Measurements from ENCODE around the gene EDRF1.
A peak's percentile ranks its signal among the peaks of the same experiment; 100 is the strongest.
"Not testable (repeated sequence)": the region's sequence is repeated elsewhere in the genome, so short reads cannot be mapped to it uniquely, and the experiment has no call there.

The EDRF1 gene

DNA sequence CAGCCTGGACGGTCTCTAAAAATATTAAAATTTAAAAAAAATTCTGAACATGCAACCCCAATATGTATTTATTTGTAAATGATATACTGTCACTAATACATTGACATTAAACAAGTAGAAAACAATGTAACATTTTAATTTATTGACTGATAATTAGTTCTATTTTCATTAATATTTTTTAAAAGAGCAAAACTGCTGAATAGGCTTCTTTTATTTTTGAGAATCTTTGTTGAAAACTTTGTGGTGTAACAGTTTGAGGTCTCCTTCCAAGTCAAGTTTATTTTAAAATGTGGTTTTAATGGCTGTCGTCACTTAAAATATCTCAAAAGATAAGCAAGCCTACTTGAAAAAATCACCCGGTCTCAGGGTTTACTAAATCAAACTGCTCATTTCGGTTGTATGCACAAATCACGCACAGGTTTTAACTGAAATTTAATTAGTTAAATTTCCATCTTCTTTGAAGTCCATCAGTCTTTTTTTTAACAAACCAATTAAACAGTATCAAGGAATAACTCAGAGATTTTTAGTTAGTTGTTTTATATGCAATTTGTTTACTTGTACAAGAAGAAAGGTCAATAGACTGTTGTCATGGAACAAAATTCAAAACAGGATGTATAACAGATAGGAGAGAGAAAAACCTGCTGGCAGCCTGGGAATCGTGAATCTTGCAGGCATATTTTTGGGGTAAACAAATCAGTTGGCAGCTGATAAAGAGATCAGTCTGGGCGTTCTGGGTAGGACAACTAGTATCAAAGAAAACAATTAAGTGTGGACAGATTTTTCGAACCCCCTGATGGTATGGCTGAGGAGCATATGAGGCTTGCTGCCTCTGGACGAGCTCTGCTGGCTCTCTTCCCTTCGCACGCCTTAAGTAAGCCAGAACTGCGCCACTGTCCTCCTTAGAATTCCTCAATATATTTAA is 9.7 kb upstream of the EDRF1 start:
- H3K27ac ChIP-seq (ENCODE audit: low read depth, low read length): no peak overlapping the region
- H3K9ac ChIP-seq (ENCODE audit: low read depth, low read length): no peak overlapping the region
- no peak overlapping the region for H3K4me3 ChIP-seq (ENCODE audit: low read depth, low read length)
- H3K36me3 ChIP-seq (ENCODE audit: control insufficient read depth, insufficient read depth, low read length): no peaks in the 10 kb centered on the region
- peaks cover 5% of the 10 kb centered on the region for H3K4me1 ChIP-seq (ENCODE audit: control insufficient read depth, insufficient read depth, low read length)
- 0 out of 2 replicates have a peak, but pooled peaks cover 4% of the 10 kb centered on the region for H3K9me3 ChIP-seq (ENCODE audit: control insufficient read depth, insufficient read depth, low read length)
- H3K27me3 ChIP-seq (ENCODE audit: control insufficient read depth, insufficient read depth, low read length): no peaks in the 10 kb centered on the region

GRCh38 chr10:125711110-125711750 is 8.3 kb upstream of the EDRF1 start:
- H3K4me1 ChIP-seq (ENCODE audit: control insufficient read depth, insufficient read depth, low read length): peaks cover 5% of the 10 kb centered on the region
- no peaks in the 10 kb centered on the region for H3K27me3 ChIP-seq (ENCODE audit: control insufficient read depth, insufficient read depth, low read length)
- no peaks in the 10 kb centered on the region for H3K36me3 ChIP-seq (ENCODE audit: control insufficient read depth, insufficient read depth, low read length)
- H3K4me3 ChIP-seq (ENCODE audit: low read depth, low read length): no peak overlapping the region
- no peak overlapping the region for H3K27ac ChIP-seq (ENCODE audit: low read depth, low read length)
- no peak overlapping the region for H3K9ac ChIP-seq (ENCODE audit: low read depth, low read length)
- H3K9me3 ChIP-seq (ENCODE audit: control insufficient read depth, insufficient read depth, low read length): 0 out of 2 replicates have a peak, but pooled peaks cover 4% of the 10 kb centered on the region

DNA sequence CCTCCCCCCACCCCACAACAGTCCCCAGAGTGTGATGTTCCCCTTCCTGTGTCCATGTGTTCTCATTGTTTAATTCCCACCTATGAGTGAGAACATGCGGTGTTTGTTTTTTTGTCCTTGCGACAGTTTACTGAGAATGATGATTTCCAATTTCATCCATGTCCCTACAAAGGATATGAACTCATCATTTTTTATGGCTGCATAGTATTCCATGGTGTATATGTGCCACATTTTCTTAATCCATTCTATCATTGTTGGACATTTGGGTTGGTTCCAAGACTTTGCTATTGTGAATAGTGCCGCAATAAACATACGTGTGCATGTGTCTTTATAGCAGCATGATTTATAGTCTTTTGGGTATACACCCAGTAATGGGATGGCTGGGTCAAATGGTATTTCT is 4.8 kb upstream of the EDRF1 start:
- not testable (repeated sequence) for H3K4me1 ChIP-seq (ENCODE audit: control insufficient read depth, insufficient read depth, low read length); H3K36me3 ChIP-seq (ENCODE audit: control insufficient read depth, insufficient read depth, low read length); H3K27ac ChIP-seq (ENCODE audit: low read depth, low read length)

DNA sequence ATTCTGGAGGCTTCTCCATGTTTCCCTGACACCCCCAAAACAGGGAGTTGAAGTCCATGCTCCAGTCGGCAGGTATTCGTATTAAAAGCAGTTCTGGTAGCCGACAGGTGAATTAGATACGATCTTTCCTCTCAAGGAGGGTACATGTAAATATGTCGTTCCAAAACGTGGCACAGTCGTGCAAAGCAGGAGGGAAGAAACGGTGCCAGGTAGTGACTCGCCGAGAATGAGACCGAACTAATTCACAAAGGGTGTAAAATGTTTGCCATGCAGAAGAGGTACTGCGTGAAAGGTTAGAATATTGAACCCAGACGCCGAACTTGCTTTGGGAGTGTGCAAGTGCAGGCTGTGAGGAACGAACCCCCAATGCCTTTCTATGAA is 483 bp downstream of the EDRF1 start:
- Histone ChIP-seq H3K27ac (ENCODE audit: low read depth, low read length) (peak overlapping the region; percentile 87), H3K4me3 (ENCODE audit: low read depth, low read length) (peak overlapping the region; percentile 98), H3K27me3 (ENCODE audit: control insufficient read depth, insufficient read depth, low read length) (no peaks in the 10 kb centered on the region), H3K4me1 (ENCODE audit: control insufficient read depth, insufficient read depth, low read length) (peaks cover 3% of the 10 kb centered on the region; the same call in 1 of the 2 replicates), H3K36me3 (ENCODE audit: control insufficient read depth, insufficient read depth, low read length) (peaks cover 40% of the 10 kb centered on the region), H3K9ac (ENCODE audit: low read depth, low read length) (peak overlapping the region; percentile 89), H3K9me3 (ENCODE audit: control insufficient read depth, insufficient read depth, low read length) (no peaks in the 10 kb centered on the region)

More for the DNA sequence above, 4.8 kb upstream of the EDRF1 start:
- not testable (repeated sequence) for H3K27me3 ChIP-seq (ENCODE audit: control insufficient read depth, insufficient read depth, low read length); H3K9me3 ChIP-seq (ENCODE audit: control insufficient read depth, insufficient read depth, low read length); H3K4me3 ChIP-seq (ENCODE audit: low read depth, low read length); H3K9ac ChIP-seq (ENCODE audit: low read depth, low read length)

DNA sequence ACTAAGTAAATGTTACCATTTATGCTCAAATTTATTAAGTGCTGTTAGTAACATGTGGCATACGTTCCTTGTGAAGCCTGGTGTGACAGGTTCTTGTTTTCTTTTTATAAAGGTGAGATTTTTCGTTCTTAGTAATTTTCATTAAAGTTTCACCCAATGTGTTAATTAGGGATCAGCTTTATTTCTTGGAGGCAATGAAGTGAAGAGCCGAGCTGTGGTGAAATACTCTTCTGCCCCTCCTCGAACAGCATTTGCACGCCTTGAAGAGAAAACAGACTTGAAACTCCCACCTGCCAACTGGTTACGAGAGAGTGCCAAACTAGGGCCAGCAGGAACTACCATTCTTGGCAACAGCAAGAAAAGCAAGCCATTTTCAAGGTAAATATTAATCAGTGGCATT is 1.5 kb downstream of the EDRF1 start:
- Histone ChIP-seq H3K4me3 (ENCODE audit: low read depth, low read length) (peak overlapping the region; percentile 98), H3K9me3 (ENCODE audit: control insufficient read depth, insufficient read depth, low read length) (no peaks in the 10 kb centered on the region), H3K36me3 (ENCODE audit: control insufficient read depth, insufficient read depth, low read length) (peaks cover 51% of the 10 kb centered on the region), H3K27me3 (ENCODE audit: control insufficient read depth, insufficient read depth, low read length) (no peaks in the 10 kb centered on the region), H3K27ac (ENCODE audit: low read depth, low read length) (no peak overlapping the region), H3K4me1 (ENCODE audit: control insufficient read depth, insufficient read depth, low read length) (peaks cover 3% of the 10 kb centered on the region; the same call in 1 of the 2 replicates), H3K9ac (ENCODE audit: low read depth, low read length) (no peak overlapping the region)

GRCh38 chr10:125722811-125723210 is 3.3 kb downstream of the EDRF1 start:
- H3K4me1 ChIP-seq (ENCODE audit: control insufficient read depth, insufficient read depth, low read length): peaks cover 3% of the 10 kb centered on the region; the same call in 1 of the 2 replicates
- no peak overlapping the region for H3K9ac ChIP-seq (ENCODE audit: low read depth, low read length)
- H3K36me3 ChIP-seq (ENCODE audit: control insufficient read depth, insufficient read depth, low read length): peaks cover 68% of the 10 kb centered on the region
- no peaks in the 10 kb centered on the region for H3K9me3 ChIP-seq (ENCODE audit: control insufficient read depth, insufficient read depth, low read length)
- H3K4me3 ChIP-seq (ENCODE audit: low read depth, low read length): no peak overlapping the region
- H3K27me3 ChIP-seq (ENCODE audit: control insufficient read depth, insufficient read depth, low read length): no peaks in the 10 kb centered on the region
- H3K27ac ChIP-seq (ENCODE audit: low read depth, low read length): no peak overlapping the region

DNA sequence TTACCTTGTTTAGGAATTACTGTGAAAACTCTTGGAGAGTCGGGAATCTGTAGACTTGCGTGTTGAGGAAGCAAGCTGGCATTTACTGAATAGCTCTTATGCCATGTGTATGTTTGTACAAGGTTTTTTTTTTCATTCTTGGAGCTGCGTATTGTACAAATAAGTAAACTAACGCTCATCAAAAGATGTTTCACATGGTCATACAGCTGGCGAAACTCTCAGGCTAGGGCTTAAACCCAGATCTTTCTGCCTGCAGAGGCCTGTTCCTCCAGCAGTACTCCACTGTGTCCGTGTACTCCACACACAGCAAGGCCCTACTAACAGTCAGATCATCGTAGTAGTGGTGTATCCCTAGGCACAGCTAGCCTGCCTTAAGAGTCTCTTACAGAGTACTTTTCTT is 7.4 kb downstream of the EDRF1 start:
- Histone ChIP-seq H3K4me1 (ENCODE audit: control insufficient read depth, insufficient read depth, low read length) (no peaks in the 10 kb centered on the region), H3K27me3 (ENCODE audit: control insufficient read depth, insufficient read depth, low read length) (no peaks in the 10 kb centered on the region), H3K36me3 (ENCODE audit: control insufficient read depth, insufficient read depth, low read length) (peaks cover 97% of the 10 kb centered on the region), H3K9ac (ENCODE audit: low read depth, low read length) (no peak overlapping the region), H3K4me3 (ENCODE audit: low read depth, low read length) (no peak overlapping the region), H3K27ac (ENCODE audit: low read depth, low read length) (no peak overlapping the region), H3K9me3 (ENCODE audit: control insufficient read depth, insufficient read depth, low read length) (no peaks in the 10 kb centered on the region)

GRCh38 chr10:125727436-125727835 is 7.9 kb downstream of the EDRF1 start:
- H3K9ac ChIP-seq (ENCODE audit: low read depth, low read length): no peak overlapping the region
- H3K9me3 ChIP-seq (ENCODE audit: control insufficient read depth, insufficient read depth, low read length): no peaks in the 10 kb centered on the region
- no peaks in the 10 kb centered on the region for H3K4me1 ChIP-seq (ENCODE audit: control insufficient read depth, insufficient read depth, low read length)
- no peak overlapping the region for H3K4me3 ChIP-seq (ENCODE audit: low read depth, low read length)
- H3K36me3 ChIP-seq (ENCODE audit: control insufficient read depth, insufficient read depth, low read length): peaks cover 97% of the 10 kb centered on the region
- H3K27ac ChIP-seq (ENCODE audit: low read depth, low read length): no peak overlapping the region
- H3K27me3 ChIP-seq (ENCODE audit: control insufficient read depth, insufficient read depth, low read length): no peaks in the 10 kb centered on the region

- Histone ChIP-seq H3K9ac (ENCODE audit: low read depth, low read length) (no peak overlapping the region), H3K4me3 (ENCODE audit: low read depth, low read length) (no peak overlapping the region), H3K27me3 (ENCODE audit: control insufficient read depth, insufficient read depth, low read length) (no peaks in the 10 kb centered on the region), H3K9me3 (ENCODE audit: control insufficient read depth, insufficient read depth, low read length) (no peaks in the 10 kb centered on the region), H3K4me1 (ENCODE audit: control insufficient read depth, insufficient read depth, low read length) (no peaks in the 10 kb centered on the region), H3K27ac (ENCODE audit: low read depth, low read length) (no peak overlapping the region), H3K36me3 (ENCODE audit: control insufficient read depth, insufficient read depth, low read length) (peaks cover 100% of the 10 kb centered on the region)
These were observed 14.6 kb downstream of the EDRF1 start for GRCh38 chr10:125734148-125734547.

DNA sequence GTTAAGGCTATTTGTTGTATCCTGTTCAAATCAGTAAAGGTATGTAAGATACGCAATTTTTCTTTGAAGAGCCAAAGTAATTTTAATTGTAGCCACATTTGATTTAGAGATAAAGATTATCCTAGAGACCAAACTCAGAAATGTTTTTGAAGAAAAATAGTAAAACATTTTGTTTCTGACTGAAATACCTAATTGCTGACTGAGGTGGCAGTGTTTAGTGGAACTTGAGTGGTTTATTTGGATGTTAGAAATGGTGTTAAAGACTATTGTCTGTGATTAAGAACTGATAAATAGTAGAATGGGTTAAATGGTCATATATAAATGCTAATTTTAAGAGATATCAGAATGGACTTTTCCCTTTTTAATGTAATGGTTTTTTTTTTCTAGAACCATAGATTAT is 15.3 kb downstream of the EDRF1 start:
- H3K4me1 ChIP-seq (ENCODE audit: control insufficient read depth, insufficient read depth, low read length): no peaks in the 10 kb centered on the region
- no peaks in the 10 kb centered on the region for H3K27me3 ChIP-seq (ENCODE audit: control insufficient read depth, insufficient read depth, low read length)
- no peak overlapping the region for H3K9ac ChIP-seq (ENCODE audit: low read depth, low read length)
- peaks cover 100% of the 10 kb centered on the region for H3K36me3 ChIP-seq (ENCODE audit: control insufficient read depth, insufficient read depth, low read length)
- no peak overlapping the region for H3K27ac ChIP-seq (ENCODE audit: low read depth, low read length)
- H3K4me3 ChIP-seq (ENCODE audit: low read depth, low read length): no peak overlapping the region
- no peaks in the 10 kb centered on the region for H3K9me3 ChIP-seq (ENCODE audit: control insufficient read depth, insufficient read depth, low read length)

- Histone ChIP-seq H3K9ac (ENCODE audit: low read depth, low read length) (no peak overlapping the region), H3K27me3 (ENCODE audit: control insufficient read depth, insufficient read depth, low read length) (no peaks in the 10 kb centered on the region), H3K4me1 (ENCODE audit: control insufficient read depth, insufficient read depth, low read length) (no peaks in the 10 kb centered on the region), H3K9me3 (ENCODE audit: control insufficient read depth, insufficient read depth, low read length) (no peaks in the 10 kb centered on the region), H3K4me3 (ENCODE audit: low read depth, low read length) (no peak overlapping the region), H3K36me3 (ENCODE audit: control insufficient read depth, insufficient read depth, low read length) (peaks cover 99% of the 10 kb centered on the region), H3K27ac (ENCODE audit: low read depth, low read length) (no peak overlapping the region)
These were observed 18.7 kb downstream of the EDRF1 start for GRCh38 chr10:125738206-125738605.

Measured in HUES48 (cell line).